GM18873 (cell line): ENCODE data around the gene MBL2.

ENCODE experiments used
- ATAC-seq: cut with Tn5 transposase; IDR thresholded peaks from one replicate; pipeline ENCODE4 v1.9.1; 2021; ENCODE audit warnings: mild to moderate bottlenecking, moderate library complexity, moderate number of reproducible peaks; ENCODE audit not compliant: unreplicated experiment, low FRiP score

MBL2 gene

GRCh38 chr10:52774600-52775106, 2.1 kb upstream of the MBL2 start:
- ATAC-seq, result no peak

DNA sequence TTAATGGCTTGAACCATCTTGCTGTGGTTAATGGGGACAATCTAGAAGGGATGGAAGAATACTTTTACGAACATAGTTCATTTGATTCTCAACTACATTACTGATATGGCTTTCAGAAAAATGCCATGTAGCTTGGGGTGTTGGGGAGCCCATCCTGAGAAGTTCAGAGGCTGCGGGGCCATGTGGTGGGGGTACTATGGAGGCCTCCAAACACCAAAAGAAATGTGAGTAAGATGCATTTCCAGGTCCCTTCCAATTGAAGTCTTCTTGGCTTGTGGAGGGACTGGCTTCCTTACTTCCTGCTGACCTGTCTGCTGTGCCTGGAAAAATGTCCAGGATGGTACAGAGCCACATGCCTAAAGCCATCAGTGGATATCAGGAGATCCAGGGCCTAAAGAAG, 1.6 kb upstream of the MBL2 start:
- no peak for ATAC-seq

- ATAC-seq, result no peak
Observed at GRCh38 chr10:52771534-52772445, 794 bp downstream of the MBL2 start.

DNA sequence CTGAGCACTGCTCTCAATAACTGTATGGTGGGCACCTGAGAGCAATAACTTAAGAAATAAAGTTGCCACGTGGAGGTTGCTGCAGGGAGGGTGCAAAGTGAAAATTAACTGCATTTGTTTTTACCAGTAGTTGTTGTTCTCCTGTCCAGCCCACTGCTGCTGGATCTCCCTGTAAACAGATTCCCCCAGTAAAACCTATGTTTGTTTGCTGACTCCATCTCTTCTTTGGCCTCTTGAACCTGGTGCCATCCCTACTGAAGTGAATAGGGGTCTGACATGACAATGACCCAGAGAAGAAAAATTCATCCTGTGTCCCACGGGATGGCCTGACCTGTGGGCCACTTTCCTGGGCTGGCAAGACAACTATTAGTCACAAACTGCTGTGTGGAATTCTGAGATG, 1.7 kb downstream of the MBL2 start:
- no peak for ATAC-seq

GRCh38 chr10:52769966-52770365, 2.6 kb downstream of the MBL2 start:
- no peak for ATAC-seq

- ATAC-seq, result no peak
Observed at GRCh38 chr10:52768001-52768532, 4.5 kb downstream of the MBL2 start.

GRCh38 chr10:52762088-52762487, 10.5 kb downstream of the MBL2 start:
- ATAC-seq, result no peak

- ATAC-seq, result no peak
Observed at GRCh38 chr10:52759154-52759553, 13.4 kb downstream of the MBL2 start.

- no peak for ATAC-seq
Observed at GRCh38 chr10:52758406-52758805, 14.2 kb downstream of the MBL2 start.

DNA sequence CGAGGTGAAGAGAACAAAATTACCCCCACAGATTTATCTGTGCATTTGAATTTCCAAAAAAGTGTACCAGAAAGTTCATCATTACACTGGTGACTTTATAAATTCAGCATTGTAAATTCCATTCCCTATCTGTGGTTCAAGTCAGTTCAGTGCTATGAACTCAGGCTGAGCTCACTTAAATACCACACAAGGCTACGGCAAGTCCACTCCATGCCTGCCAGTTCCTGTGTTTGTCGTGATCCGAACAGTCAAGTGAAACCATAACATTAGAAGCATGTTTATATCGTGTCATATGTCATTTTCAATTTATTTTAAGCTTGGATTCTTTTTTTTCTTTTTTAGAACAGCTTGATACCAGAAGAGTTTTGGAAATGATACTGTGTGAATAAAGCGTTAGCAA, 14.8 kb downstream of the MBL2 start:
- ATAC-seq, result no peak

- ATAC-seq, result no peak
Observed at GRCh38 chr10:52756966-52757365, 15.6 kb downstream of the MBL2 start.

DNA sequence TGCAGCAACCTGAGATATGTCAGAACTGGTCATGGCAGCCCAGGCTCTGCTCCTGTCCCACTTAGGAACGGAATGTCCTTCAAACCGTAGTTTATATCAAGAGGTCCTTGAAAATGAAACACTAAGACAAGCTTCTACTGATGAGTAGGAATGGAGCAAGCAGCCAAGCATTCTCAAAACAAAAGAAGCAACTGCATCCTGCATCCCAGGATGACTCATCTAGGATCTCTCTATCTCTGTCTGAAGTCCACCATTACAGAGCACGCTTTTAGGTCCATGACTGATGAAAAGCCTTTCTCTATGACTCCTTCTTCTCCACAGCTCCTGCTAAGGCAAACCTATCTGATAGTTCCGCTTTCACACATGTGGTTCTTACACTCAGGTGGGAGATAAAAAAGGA, 16.3 kb downstream of the MBL2 start:
- no peak for ATAC-seq

DNA sequence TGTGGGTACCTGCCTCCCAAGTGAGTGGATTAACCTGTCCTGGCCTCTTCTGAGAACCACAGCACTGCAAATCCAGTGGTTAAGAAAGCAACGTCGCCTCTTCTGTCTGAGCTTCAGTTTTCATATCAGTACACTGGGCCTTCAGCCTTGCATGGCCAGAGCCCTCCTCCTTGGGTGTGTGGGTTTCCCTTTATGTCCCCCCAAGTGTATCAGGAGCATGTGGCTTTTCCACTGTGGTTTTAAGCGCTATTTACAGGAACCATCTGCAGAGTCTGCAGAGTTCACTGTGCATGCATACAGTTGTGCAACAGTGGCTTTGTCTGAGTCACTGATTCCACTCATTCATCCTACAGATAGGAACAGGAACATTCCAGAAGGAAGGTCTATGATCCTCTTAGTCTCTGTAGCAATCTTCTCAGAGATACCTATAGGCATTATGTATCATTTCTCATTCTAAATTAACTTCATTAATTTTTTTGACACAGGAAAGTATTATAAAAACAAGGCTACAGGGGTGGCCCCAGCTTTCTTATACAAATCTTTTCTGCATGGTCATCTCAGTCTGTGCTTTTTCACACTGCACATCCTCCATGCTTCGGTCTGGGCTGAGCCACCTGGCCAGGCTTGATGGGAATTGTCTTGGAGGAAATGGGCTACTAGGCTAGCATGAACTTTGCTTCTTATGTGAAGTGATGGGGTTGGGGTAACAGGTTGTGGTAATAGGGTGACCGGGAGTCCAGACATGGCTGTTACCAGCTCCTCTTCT, 17.1 kb downstream of the MBL2 start:
- ATAC-seq, result no peak

GRCh38 chr10:52752801-52753445, 19.7 kb downstream of the MBL2 start:
- ATAC-seq, result no peak

- no peak for ATAC-seq
Observed at GRCh38 chr10:52752261-52752660, 20.3 kb downstream of the MBL2 start.

DNA sequence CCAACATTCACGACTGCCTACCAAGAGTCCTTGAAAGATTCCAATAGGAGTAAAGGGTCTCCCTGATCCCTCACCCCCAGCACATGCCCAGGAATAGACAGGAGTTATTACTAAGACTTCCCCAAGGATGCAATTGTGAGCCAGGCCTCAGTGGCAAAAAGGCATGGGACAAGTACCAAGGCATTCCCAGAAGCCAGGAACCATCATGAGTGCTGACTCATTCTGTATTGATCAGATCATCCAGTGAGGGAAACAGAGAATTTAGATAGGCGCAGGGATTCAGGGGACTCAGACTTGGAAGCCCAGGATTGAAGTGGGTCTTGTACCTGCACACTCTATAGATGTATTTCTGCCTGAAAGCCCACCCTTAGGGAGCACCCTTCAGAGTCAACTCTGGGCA, 21.2 kb downstream of the MBL2 start:
- ATAC-seq, result no peak

- no peak for ATAC-seq
Observed at GRCh38 chr10:52750629-52751028, 22.0 kb downstream of the MBL2 start.

DNA sequence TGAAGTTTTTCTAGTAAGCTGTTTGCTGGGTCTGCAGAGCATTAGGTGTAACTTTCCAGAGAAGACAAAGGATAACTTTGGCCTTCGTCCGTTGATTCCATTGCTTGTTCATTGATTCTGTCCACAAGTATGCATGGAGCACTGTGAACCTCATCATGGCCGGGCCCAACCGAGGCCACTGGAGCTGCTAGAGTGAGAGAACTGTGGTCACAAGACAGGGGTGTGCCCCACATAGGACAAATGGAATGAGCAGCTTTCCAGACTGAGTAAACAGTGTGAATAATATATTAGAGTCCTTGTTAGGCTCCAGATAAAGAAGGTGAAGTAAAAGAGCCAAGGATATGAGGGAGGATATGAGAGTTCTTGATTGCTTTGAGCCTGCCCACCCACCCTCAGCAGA, 24.9 kb downstream of the MBL2 start:
- no peak for ATAC-seq

DNA sequence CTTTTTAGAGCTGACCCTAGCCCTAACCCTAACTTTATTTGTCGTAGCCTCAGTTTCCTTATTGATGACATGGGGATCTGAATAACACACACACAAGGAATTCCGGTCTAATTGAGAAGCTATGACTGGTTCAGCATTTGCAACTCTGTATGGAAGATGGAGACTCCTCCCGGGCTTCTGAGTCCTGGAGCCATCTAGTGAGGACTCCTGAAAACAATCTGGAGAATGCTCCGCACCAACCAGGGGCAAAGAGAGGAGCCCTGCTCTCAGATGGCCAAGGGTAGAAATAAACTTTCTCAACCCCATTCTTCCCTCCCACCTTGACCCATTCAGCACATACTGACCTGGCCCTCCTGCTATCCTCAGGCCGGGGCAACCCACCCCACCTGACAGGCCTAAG, 26.4 kb downstream of the MBL2 start:
- ATAC-seq, result no peak

DNA sequence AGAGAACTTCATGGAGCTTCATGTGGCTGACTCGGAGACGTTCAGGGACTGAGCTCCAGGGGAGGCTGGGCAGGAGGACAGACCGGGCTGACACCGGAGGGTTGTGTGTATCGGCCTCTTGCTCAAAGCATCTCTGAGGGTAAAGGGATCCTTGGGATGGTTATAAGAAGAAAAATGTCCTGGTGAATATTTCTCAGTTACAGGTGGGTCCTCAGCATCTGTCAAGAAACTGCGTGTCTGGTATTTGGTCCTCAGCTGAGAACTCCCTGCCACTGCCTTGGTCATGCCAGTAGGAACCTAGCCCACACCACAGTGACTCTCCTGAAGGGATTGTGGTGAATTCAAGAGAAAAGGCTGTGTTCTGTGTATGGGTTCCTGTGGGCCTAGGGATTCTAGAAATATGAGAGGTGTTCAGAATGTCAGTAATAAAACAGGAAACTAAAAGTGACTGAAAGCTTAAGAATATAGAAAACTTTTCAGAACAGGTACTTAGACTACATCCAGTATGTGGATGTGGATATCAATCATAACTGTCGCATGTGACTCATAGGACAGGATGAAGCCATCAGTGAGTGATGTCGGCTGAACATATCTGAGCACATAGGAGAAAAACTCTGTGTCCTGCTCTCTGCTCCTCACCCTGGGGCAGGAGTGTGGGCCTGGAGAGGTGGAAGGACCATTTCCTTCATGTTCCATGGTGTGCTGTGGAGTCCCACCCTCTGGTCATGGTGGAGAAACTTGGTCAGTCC, 28.4 kb downstream of the MBL2 start:
- ATAC-seq, result no peak
